ENCODE measurements around the gene CCDC59. TPM values are rescaled to one million over a fixed set of nuclear protein-coding genes. Genes with fewer than 3 reads are reported as not detected.

CCDC59 gene
- total RNA-seq, 1 experiment from 2014 or later, result 57.0 TPM

GRCh38 chr12:82326905-82327503 is 31.2 kb downstream of the CCDC59 start:
- Mint-ChIP-seq H3K27ac (ENCODE audit: unreplicated experiment) (no peak overlapping the region), H3K27me3 (ENCODE audit: insufficient read depth, unreplicated experiment) (no peaks in the 10 kb centered on the region), H3K4me1 (ENCODE audit: low read depth, unreplicated experiment) (no peaks in the 10 kb centered on the region), H3K4me3 (ENCODE audit: unreplicated experiment) (no peak overlapping the region), H3K36me3 (ENCODE audit: insufficient read depth, unreplicated experiment) (no peaks in the 10 kb centered on the region), H3K9me3 (ENCODE audit: unreplicated experiment) (no peaks in the 10 kb centered on the region)
- Histone ChIP-seq H3K4me3 (ENCODE audit: low read depth, low read length) (no peak overlapping the region), H3K4me1 (no peaks in the 10 kb centered on the region), H3K36me3 (ENCODE audit: control insufficient read depth, insufficient read depth, low read length) (no peaks in the 10 kb centered on the region), H3K9me3 (no peaks in the 10 kb centered on the region), H3K27me3 (replicated peaks; ENCODE audit: control insufficient read depth, insufficient read depth, low read length) (no peaks in the 10 kb centered on the region)
- no peak for DNase-seq
- ChIA-PET POLR2A (no interaction called here), CTCF (no interaction called here)
- intact Hi-C loops (cut with micrococcal nuclease; ENCODE audit: unreplicated experiment), result loop anchor here (1.0 to 10.0 kb wide), 3 partner anchors 312 to 683 kb away; no protein-coding TSS in a partner anchor
- no TSS peak for BruUV-seq (replicated peaks)
- peak; percentile 45 to 63 for TF ChIP-seq CTCF (IDR thresholded peaks at IDR 0.05; ENCODE audit: insufficient read depth in 1 of 2, low read depth in 1 of 2, low read length in 1 of 2, severe bottlenecking in 1 of 2, unreplicated experiment in 1 of 2)

GRCh38 chr12:82325540-82326336 is 32.4 kb downstream of the CCDC59 start:
- no peak for TF ChIP-seq CTCF (IDR thresholded peaks at IDR 0.05; ENCODE audit: insufficient read depth in 1 of 2, low read depth in 1 of 2, low read length in 1 of 2, severe bottlenecking in 1 of 2, unreplicated experiment in 1 of 2)
- DNase-seq, result no peak
- H3K4me1 ChIP-seq, result no peaks in the 10 kb centered on the region
- ChIA-PET POLR2A (no interaction called here), CTCF (no interaction called here)
- intact Hi-C loops (cut with micrococcal nuclease; ENCODE audit: unreplicated experiment), result loop anchor here (10.0 kb wide), 1 partner anchor 311 kb away; no protein-coding TSS in a partner anchor
- H3K4me3 ChIP-seq (ENCODE audit: low read depth, low read length), result no peak overlapping the region
- no peaks in the 10 kb centered on the region for H3K27me3 ChIP-seq (replicated peaks; ENCODE audit: control insufficient read depth, insufficient read depth, low read length)
- H3K36me3 ChIP-seq (ENCODE audit: control insufficient read depth, insufficient read depth, low read length), result no peaks in the 10 kb centered on the region
- Mint-ChIP-seq H3K4me1 (ENCODE audit: low read depth, unreplicated experiment) (no peaks in the 10 kb centered on the region), H3K36me3 (ENCODE audit: insufficient read depth, unreplicated experiment) (no peaks in the 10 kb centered on the region), H3K27me3 (ENCODE audit: insufficient read depth, unreplicated experiment) (no peaks in the 10 kb centered on the region), H3K27ac (ENCODE audit: unreplicated experiment) (no peak overlapping the region), H3K4me3 (ENCODE audit: unreplicated experiment) (no peak overlapping the region), H3K9me3 (ENCODE audit: unreplicated experiment) (no peaks in the 10 kb centered on the region)
- H3K9me3 ChIP-seq, result no peaks in the 10 kb centered on the region
- BruUV-seq (replicated peaks), result no TSS peak

DNA sequence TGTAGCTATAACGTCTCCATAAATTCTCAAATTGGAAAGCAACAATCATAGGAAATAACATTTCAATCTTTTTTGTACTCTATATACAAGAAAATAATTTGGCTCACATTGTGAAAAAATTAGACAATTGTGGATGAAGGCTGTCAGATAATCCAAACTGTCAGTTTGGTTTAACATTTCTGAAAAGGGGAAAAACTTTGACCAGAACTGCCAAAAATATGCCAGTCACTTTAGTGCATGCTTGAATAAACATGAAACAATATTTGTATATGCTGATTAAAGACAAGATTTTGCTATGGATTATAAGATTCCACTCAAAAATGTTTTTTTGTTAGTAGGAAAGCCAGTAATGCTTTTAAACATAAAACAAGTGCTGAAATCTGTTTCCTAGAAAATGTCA is 38.9 kb downstream of the CCDC59 start:
- Mint-ChIP-seq H3K9me3 (ENCODE audit: unreplicated experiment) (no peaks in the 10 kb centered on the region), H3K36me3 (ENCODE audit: insufficient read depth, unreplicated experiment) (no peaks in the 10 kb centered on the region), H3K4me1 (ENCODE audit: low read depth, unreplicated experiment) (peaks cover 3% of the 10 kb centered on the region), H3K4me3 (ENCODE audit: unreplicated experiment) (no peak overlapping the region), H3K27ac (ENCODE audit: unreplicated experiment) (no peak overlapping the region), H3K27me3 (ENCODE audit: insufficient read depth, unreplicated experiment) (no peaks in the 10 kb centered on the region)
- H3K4me3 ChIP-seq (ENCODE audit: low read depth, low read length), result no peak overlapping the region
- ChIA-PET POLR2A (no interaction called here), CTCF (no interaction called here)
- H3K9me3 ChIP-seq, result no peaks in the 10 kb centered on the region
- no peaks in the 10 kb centered on the region for H3K36me3 ChIP-seq (ENCODE audit: control insufficient read depth, insufficient read depth, low read length)
- intact Hi-C loops (cut with micrococcal nuclease; ENCODE audit: unreplicated experiment), result no loop called here
- peaks cover 1% of the 10 kb centered on the region; the same call in 1 of the 2 replicates for H3K4me1 ChIP-seq
- TF ChIP-seq CTCF (IDR thresholded peaks at IDR 0.05; ENCODE audit: insufficient read depth in 1 of 2, low read depth in 1 of 2, low read length in 1 of 2, severe bottlenecking in 1 of 2, unreplicated experiment in 1 of 2), result no peak
- H3K27me3 ChIP-seq (replicated peaks; ENCODE audit: control insufficient read depth, insufficient read depth, low read length), result no peaks in the 10 kb centered on the region
- BruUV-seq (replicated peaks), result no TSS peak
- DNase-seq, result no peak

Data from Caco-2 (cell line).